ENCODE data around the gene PARM1. TPM values are rescaled to one million over a fixed set of nuclear protein-coding genes. Genes with fewer than 3 reads are reported as not detected.

PARM1 gene
- total RNA-seq, 2 donors from 2014 or later: 88.9 to 231 TPM

DNA sequence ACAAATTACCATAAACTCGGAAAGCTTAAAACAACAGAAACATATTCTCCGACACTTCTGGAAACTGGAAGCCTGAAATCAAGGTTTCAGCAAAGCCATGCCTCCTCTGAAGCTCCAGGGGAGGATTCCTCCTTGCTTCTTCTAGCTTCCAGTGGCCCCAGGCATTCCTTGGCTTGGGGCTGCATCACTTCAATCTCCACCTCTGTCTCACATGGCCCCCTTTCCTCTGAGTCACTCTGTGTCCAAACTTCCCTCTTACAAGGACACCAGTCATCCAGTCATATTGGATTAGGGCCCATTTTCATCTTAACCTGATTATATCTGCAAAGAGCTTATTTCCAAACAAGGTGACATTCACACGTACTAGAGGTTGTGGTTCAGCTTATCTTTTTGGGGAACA lies 17.3 kb downstream of the PARM1 start:
- Histone ChIP-seq H3K36me3 (no peaks in the 10 kb centered on the region), H3K27ac (peak overlapping the region; percentile 22 to 24), H3K27me3 (no peaks in the 10 kb centered on the region), H3K4me3 (no peak overlapping the region), H3K4me1 (peaks cover 0 to 22% of the 10 kb centered on the region in 2 donors), H3K9me3 (peaks cover 0 to 4% of the 10 kb centered on the region in 2 donors)
- no peak for DNase-seq (ENCODE audit: low spot score)
- TF ChIP-seq, protein P1, sequence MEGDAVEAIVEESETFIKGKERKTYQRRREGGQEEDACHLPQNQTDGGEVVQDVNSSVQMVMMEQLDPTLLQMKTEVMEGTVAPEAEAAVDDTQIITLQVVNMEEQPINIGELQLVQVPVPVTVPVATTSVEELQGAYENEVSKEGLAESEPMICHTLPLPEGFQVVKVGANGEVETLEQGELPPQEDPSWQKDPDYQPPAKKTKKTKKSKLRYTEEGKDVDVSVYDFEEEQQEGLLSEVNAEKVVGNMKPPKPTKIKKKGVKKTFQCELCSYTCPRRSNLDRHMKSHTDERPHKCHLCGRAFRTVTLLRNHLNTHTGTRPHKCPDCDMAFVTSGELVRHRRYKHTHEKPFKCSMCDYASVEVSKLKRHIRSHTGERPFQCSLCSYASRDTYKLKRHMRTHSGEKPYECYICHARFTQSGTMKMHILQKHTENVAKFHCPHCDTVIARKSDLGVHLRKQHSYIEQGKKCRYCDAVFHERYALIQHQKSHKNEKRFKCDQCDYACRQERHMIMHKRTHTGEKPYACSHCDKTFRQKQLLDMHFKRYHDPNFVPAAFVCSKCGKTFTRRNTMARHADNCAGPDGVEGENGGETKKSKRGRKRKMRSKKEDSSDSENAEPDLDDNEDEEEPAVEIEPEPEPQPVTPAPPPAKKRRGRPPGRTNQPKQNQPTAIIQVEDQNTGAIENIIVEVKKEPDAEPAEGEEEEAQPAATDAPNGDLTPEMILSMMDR (IDR thresholded peaks at IDR 0.05): no peak

DNA sequence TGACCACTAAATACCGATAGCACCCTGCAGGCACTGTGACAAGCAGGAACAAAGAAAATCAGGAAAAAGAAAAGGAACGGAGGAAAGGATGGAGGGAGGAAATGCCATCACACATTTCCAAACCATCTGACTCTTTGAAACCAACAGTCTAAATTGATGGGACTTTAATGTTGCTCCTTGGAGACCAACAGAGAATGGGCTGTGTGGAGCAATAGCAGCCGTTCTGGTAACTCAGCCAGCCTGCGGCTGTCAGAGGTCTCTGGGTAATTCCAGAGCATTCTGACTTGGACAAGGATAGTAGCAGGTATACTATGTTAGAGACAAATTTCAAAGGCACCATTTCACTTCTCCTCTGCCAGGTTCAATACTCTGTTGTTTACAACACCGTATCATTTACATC lies 18.0 kb downstream of the PARM1 start:
- H3K9me3 ChIP-seq: peaks cover 0 to 4% of the 10 kb centered on the region in 2 donors
- no peak overlapping the region for H3K4me3 ChIP-seq
- no peaks in the 10 kb centered on the region for H3K36me3 ChIP-seq
- DNase-seq (ENCODE audit: low spot score): no peak
- H3K4me1 ChIP-seq: peaks cover 0 to 18% of the 10 kb centered on the region in 2 donors
- no peak overlapping the region for H3K27ac ChIP-seq
- H3K27me3 ChIP-seq: no peaks in the 10 kb centered on the region
- TF ChIP-seq, protein P1 (IDR thresholded peaks at IDR 0.05): no peak

DNA sequence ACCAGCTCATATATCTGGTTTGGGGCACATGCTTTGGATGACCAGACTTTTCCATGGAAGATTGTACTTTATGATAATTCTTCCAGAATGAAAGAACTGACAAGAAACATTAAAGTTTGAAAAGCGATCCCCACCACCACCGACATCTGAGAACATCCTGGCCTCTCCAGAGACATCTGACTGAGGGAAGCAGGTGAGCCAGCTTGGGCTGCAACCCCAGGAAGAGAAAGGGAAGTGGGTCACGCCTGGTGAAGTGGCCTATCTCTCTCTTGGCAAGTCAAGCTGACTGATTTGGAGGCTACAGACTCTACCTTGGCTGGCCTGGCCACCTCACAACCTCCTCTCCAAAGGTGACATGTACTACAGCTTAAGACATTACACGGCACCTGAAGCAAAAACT lies 20.7 kb downstream of the PARM1 start:
- Histone ChIP-seq H3K4me1 (peaks cover 0 to 10% of the 10 kb centered on the region in 2 donors), H3K36me3 (no peaks in the 10 kb centered on the region), H3K27ac (peak overlapping the region in 1 of 2 donors; percentile 16), H3K4me3 (no peak overlapping the region), H3K9me3 (peaks cover 0 to 4% of the 10 kb centered on the region in 2 donors), H3K27me3 (no peaks in the 10 kb centered on the region)
- no peak for DNase-seq (ENCODE audit: low spot score)
- TF ChIP-seq, protein P1 (IDR thresholded peaks at IDR 0.05): no peak

DNA sequence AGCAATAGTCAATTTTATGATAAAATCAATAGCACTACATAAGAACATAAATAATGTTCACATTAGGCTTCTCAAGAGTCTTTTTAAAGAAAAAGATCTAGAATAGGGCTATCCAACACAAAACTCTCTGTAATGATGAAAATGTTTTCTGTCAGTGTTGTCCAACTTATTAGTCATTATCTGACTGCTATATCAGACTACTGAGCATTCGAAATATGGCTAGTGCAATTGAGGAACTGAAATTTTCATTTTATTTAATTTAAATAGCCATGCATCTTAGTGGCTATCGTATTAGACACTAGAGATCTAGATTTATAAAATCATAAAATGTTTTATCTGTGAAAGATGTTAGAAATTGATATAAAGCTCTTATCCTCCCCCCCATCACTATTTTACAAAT lies 26.0 kb downstream of the PARM1 start:
- peaks cover 0 to 11% of the 10 kb centered on the region in 2 donors for H3K9me3 ChIP-seq
- no peak overlapping the region for H3K27ac ChIP-seq
- H3K4me3 ChIP-seq: no peak overlapping the region
- peaks cover 0 to 10% of the 10 kb centered on the region in 2 donors for H3K4me1 ChIP-seq
- TF ChIP-seq, protein P1 (IDR thresholded peaks at IDR 0.05): no peak
- DNase-seq (ENCODE audit: low spot score): no peak
- no peaks in the 10 kb centered on the region for H3K36me3 ChIP-seq
- no peaks in the 10 kb centered on the region for H3K27me3 ChIP-seq

DNA sequence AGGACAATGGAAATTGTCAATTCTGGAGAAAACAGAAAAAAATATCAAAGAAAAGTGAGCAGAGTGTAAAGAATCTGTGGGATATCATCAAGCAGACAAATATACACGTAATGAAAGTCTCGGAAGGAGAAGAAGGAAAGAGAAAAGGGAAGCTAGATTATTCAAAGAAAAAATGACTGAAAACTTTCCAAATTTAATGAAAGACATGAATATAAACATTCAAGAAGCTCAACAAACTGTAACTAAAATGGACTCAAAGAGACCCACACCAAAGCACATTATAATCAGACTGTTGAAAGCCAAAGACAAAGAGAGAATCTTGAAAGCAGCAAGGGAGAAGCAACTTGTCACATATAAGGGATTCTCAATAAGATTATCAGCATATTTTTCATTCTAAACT lies 28.3 kb downstream of the PARM1 start:
- no peak for DNase-seq (ENCODE audit: low spot score)
- no peaks in the 10 kb centered on the region for H3K27me3 ChIP-seq
- TF ChIP-seq, protein P1 (IDR thresholded peaks at IDR 0.05): no peak
- no peaks in the 10 kb centered on the region for H3K36me3 ChIP-seq
- peaks cover 0 to 11% of the 10 kb centered on the region in 2 donors for H3K9me3 ChIP-seq
- H3K27ac ChIP-seq: no peak overlapping the region
- no peak overlapping the region for H3K4me3 ChIP-seq
- peaks cover 0 to under 1% of the 10 kb centered on the region in 2 donors for H3K4me1 ChIP-seq

DNA sequence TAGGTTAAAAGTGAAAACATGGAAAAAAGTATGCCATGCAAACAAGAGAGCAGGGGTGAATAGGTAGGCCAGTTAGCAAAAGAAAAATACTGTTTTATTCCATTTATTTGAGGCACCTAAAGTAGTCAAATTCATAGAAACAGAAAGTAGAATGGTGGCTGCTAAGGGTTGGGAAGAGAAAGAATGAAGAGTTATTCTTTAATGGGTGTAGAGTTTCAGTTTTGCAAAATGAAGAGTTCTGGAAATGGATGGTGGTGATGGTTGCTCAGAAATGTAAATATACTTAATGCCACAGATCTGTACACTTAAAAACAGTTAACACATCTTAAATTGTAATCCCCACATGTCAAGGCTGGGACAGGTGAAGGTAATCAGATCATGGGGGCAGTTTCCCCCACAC lies 29.7 kb downstream of the PARM1 start:
- TF ChIP-seq, protein P1 (IDR thresholded peaks at IDR 0.05): no peak
- Histone ChIP-seq H3K4me3 (no peak overlapping the region), H3K4me1 (peaks cover 0 to 14% of the 10 kb centered on the region in 2 donors), H3K36me3 (no peaks in the 10 kb centered on the region), H3K9me3 (peaks cover 0 to 11% of the 10 kb centered on the region in 2 donors), H3K27me3 (no peaks in the 10 kb centered on the region), H3K27ac (no peak overlapping the region)
- DNase-seq (ENCODE audit: low spot score): no peak

All from right atrium auricular region (tissue), 2 donors.